WERI-Rb-1 (cell line): ENCODE data around the gene VAV3.

ENCODE experiments used
- DNase-seq: peaks from one replicate; pipeline ENCODE4 v3.0.0-alpha.2; 2020
- H3K27ac ChIP-seq: fragments of 250-450 bp; sonication (Bioruptor Pico); 2 replicates; pipeline ENCODE4 v1.5.1; 2020; ENCODE audit warnings: mild to moderate bottlenecking, moderate library complexity
- H3K27me3 ChIP-seq: fragments of 250-450 bp; sonication (Bioruptor Pico); 2 replicates; pipeline ENCODE4 v1.5.1; 2021; ENCODE audit warnings: mild to moderate bottlenecking, low read depth, moderate library complexity; ENCODE audit not compliant: insufficient read depth, severe bottlenecking
- H3K36me3 ChIP-seq: fragments of 250-450 bp; sonication (Bioruptor Pico); 2 replicates; pipeline ENCODE4 v1.5.1; 2020; ENCODE audit warnings: mild to moderate bottlenecking, moderate library complexity
- H3K4me3 ChIP-seq: 2 replicates; pipeline ENCODE4 v1.5.1; 2011; ENCODE audit warnings: low read depth, mild to moderate bottlenecking, control low read depth, low read length
- H3K9me3 ChIP-seq: fragments of 250-450 bp; sonication (Bioruptor Pico); 2 replicates; pipeline ENCODE4 v1.5.1; 2021; ENCODE audit warnings: mild to moderate bottlenecking, moderate library complexity; ENCODE audit not compliant: severe bottlenecking
- TF ChIP-seq, protein P1 (sequence below): IDR thresholded peaks from 2 replicates; pipeline ENCODE4 v1.5.1; 2011; ENCODE audit warnings: low read depth, mild to moderate bottlenecking, control low read depth, inconsistent platforms, low read length

Gene VAV3

DNA sequence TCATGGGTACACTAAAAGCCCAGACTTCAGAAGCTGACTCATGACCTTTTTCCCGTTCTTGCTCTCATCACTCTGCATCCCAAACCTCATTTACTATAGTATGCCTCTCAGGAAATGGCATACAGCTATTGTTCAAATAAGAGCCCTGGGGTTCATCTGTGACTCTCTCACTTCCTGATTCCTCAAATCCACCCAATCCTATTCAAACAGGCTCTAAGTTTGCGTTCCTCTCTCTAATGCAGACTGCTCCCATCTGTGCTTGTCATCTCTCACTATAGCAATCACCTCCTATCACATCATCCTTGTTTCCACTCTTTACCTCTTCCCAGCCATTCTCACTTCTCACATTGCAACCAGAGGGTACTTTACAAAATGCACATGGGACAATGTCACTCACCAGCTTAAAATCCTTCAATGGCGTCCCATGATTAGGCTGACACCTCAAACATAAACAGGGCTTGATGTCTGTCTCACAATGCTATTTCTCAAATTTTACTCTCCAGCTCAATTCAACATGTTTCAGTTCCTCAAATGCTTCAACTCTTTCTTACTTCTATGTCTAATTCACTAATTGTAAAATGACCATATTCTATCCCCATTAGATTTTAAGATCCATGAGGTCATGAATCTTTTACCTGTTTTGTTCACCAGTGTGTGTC lies 415.7 kb downstream of the VAV3 start:
- Histone ChIP-seq H3K9me3 (no peaks in the 10 kb centered on the region), H3K27ac (no peak overlapping the region), H3K36me3 (no peaks in the 10 kb centered on the region), H3K27me3 (no peaks in the 10 kb centered on the region), H3K4me3 (no peak overlapping the region)
- DNase-seq: no peak
- TF ChIP-seq, protein P1, sequence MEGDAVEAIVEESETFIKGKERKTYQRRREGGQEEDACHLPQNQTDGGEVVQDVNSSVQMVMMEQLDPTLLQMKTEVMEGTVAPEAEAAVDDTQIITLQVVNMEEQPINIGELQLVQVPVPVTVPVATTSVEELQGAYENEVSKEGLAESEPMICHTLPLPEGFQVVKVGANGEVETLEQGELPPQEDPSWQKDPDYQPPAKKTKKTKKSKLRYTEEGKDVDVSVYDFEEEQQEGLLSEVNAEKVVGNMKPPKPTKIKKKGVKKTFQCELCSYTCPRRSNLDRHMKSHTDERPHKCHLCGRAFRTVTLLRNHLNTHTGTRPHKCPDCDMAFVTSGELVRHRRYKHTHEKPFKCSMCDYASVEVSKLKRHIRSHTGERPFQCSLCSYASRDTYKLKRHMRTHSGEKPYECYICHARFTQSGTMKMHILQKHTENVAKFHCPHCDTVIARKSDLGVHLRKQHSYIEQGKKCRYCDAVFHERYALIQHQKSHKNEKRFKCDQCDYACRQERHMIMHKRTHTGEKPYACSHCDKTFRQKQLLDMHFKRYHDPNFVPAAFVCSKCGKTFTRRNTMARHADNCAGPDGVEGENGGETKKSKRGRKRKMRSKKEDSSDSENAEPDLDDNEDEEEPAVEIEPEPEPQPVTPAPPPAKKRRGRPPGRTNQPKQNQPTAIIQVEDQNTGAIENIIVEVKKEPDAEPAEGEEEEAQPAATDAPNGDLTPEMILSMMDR: no peak

DNA sequence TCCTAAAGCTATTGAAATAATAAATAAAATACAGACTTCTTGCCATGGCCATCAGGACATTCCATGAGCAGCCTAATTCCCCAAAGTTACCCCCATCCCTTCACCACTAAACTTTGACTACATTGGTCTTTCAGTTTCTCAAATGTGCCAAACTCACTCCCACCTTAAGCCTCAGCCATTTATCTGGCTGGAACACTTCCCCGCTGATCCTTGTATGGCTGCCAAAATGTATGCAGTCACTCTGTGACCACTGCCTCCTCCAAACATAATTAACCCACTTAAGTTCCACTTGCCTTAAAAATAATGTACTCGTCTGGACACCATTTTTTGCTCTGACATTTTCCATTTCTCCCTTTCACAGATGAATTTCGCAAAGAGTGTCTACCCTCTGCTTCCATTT lies 416.7 kb downstream of the VAV3 start:
- no peak for DNase-seq
- Histone ChIP-seq H3K27me3 (no peaks in the 10 kb centered on the region), H3K4me3 (no peak overlapping the region), H3K9me3 (no peaks in the 10 kb centered on the region), H3K27ac (no peak overlapping the region), H3K36me3 (no peaks in the 10 kb centered on the region)
- TF ChIP-seq, protein P1: no peak

DNA sequence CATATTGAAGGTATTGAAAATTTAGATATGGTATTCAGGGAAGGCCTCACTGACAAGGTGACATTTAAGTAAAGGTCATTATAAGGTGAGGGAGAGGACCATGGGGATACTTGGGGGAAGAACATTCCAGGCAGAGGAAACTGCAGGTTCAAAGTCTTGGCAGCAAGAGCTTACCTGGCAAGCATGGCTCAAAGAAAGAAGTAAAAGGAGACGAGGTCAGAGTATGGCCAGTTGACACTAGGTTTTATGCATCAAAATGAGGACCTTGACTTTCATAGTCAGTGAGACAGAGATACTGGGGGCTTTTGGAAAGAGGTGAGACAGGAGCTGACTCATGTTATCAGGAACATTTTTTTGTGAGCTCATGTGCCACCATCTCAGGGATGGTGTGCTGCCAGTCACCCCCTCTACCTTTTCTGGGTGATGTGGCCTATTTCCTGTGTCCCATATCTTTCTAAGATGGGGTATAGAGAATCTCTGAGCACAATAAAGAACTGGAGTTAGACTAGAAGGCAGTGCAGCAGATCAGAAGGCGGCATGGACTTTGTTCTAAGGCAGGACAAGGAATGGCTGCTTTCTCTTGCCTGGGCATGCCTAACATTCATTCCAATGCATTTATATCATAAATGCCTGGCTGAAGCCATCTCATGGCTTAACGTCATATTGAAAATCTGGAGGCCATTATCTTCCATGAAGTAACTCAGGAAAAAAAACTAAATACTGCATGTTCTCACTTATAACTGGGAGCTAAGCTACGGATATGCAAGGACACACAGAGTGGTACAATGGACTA lies 417.4 kb downstream of the VAV3 start:
- no peak overlapping the region for H3K4me3 ChIP-seq
- H3K36me3 ChIP-seq: no peaks in the 10 kb centered on the region
- TF ChIP-seq, protein P1: no peak
- DNase-seq: no peak
- H3K9me3 ChIP-seq: no peaks in the 10 kb centered on the region
- H3K27me3 ChIP-seq: no peaks in the 10 kb centered on the region
- no peak overlapping the region for H3K27ac ChIP-seq

DNA sequence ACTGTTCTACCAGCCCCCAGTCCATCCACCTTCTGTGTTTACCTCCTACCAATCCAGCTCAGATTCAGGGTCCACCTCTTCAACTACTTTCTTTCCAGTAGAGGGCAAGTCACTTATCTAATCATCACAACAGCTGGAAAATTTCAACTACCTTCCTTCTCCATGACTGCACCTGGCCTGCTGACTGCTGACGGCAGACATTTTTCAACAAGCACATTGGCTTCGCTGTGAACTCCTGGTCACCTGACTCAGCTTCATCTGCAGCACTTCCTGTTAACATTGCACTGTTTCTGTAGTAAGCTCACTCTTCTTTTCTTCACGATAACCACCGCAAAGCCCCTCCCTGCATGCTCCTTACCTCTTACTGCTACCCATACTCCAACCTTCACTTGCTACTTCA lies 418.4 kb downstream of the VAV3 start:
- Histone ChIP-seq H3K4me3 (no peak overlapping the region), H3K27ac (no peak overlapping the region), H3K36me3 (no peaks in the 10 kb centered on the region), H3K27me3 (no peaks in the 10 kb centered on the region), H3K9me3 (no peaks in the 10 kb centered on the region)
- DNase-seq: no peak
- TF ChIP-seq, protein P1: no peak

DNA sequence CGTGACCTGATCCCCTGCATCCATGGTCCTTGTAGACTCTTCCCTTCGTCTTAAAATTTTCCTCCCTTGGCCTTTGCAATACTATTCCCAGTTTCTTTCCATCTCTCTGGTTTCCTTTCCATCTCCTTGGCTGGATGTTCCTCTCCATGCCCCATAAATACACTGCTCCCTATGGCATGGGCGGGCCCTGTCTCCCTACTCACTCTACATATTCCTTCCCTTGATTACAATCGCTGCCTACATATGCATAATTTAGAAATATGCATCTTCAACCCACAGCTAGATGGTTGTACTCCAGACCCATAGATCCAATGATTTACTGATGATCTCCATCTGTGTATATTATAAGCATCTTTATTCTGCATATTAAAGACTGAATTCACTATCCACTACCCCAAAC lies 419.1 kb downstream of the VAV3 start:
- no peaks in the 10 kb centered on the region for H3K36me3 ChIP-seq
- peaks cover 5% of the 10 kb centered on the region for H3K9me3 ChIP-seq
- H3K27me3 ChIP-seq: no peaks in the 10 kb centered on the region
- no peak overlapping the region for H3K4me3 ChIP-seq
- DNase-seq: no peak
- TF ChIP-seq, protein P1: no peak
- H3K27ac ChIP-seq: no peak overlapping the region
